MM.1S (cell line): ENCODE measurements around the gene CDRT15.

Experiments used
- DNase-seq: peaks from one replicate; pipeline ENCODE4 v3.0.0-alpha.2; 2015
- H2AFZ ChIP-seq: fragments of 300-600 bp; sonication (generic); 2 replicates; pipeline ENCODE4 v1.6.0; 2016; ENCODE audit warnings: antibody characterized with exemption, low read length
- H3F3A ChIP-seq: fragments of 300-600 bp; sonication (generic); 2 replicates; pipeline ENCODE4 v1.6.1; 2016; ENCODE audit warnings: mild to moderate bottlenecking, antibody characterized with exemption, low read length, moderate library complexity, mixed read lengths; ENCODE audit not compliant: insufficient read depth
- H3K27ac ChIP-seq: fragments of 300-600 bp; sonication (generic); 2 replicates; pipeline ENCODE4 v1.5.1; 2016; ENCODE audit warnings: mild to moderate bottlenecking, low read length
- H3K27me3 ChIP-seq: fragments of 300-600 bp; sonication (generic); replicated peaks from 2 replicates; pipeline ENCODE4 v1.6.0; 2016; ENCODE audit warnings: low read length; ENCODE audit not compliant: insufficient read depth
- H3K36me3 ChIP-seq: fragments of 300-600 bp; sonication (generic); replicated peaks from 2 replicates; pipeline ENCODE4 v1.6.1; 2016; ENCODE audit warnings: mild to moderate bottlenecking, low read length, mixed read lengths; ENCODE audit not compliant: insufficient read depth
- H3K4me1 ChIP-seq: fragments of 300-600 bp; sonication (generic); 2 replicates; pipeline ENCODE4 v1.6.1; 2016; ENCODE audit warnings: low read length, mixed read lengths
- H3K4me2 ChIP-seq: fragments of 300-600 bp; sonication (generic); 2 replicates; pipeline ENCODE4 v1.6.0; 2016; ENCODE audit warnings: low read depth, low read length
- H3K4me3 ChIP-seq: fragments of 300-600 bp; sonication (generic); 2 replicates; pipeline ENCODE4 v1.5.1; 2016; ENCODE audit warnings: low read length, mixed read lengths
- H3K79me2 ChIP-seq: fragments of 300-600 bp; sonication (generic); 2 replicates; pipeline ENCODE4 v1.6.1; 2016; ENCODE audit warnings: mixed run types, low read length, mixed read lengths
- H3K9ac ChIP-seq: fragments of 300-600 bp; sonication (generic); 2 replicates; pipeline ENCODE4 v1.6.1; 2016; ENCODE audit warnings: low read length, mixed read lengths
- H3K9me2 ChIP-seq: fragments of 300-600 bp; sonication (generic); replicated peaks from 2 replicates; pipeline ENCODE4 v1.6.1; 2016; ENCODE audit warnings: mild to moderate bottlenecking, low read length, mixed read lengths; ENCODE audit not compliant: insufficient read depth
- H3K9me3 ChIP-seq: fragments of 300-600 bp; sonication (generic); replicated peaks from 2 replicates; pipeline ENCODE4 v1.6.1; 2016; ENCODE audit warnings: mild to moderate bottlenecking, low read length, mixed read lengths; ENCODE audit not compliant: insufficient read depth
- H4K20me1 ChIP-seq: fragments of 300-600 bp; sonication (generic); 2 replicates; pipeline ENCODE4 v1.6.1; 2016; ENCODE audit warnings: mild to moderate bottlenecking, low read length, moderate library complexity, mixed read lengths; ENCODE audit not compliant: insufficient read depth
- CTCF ChIP-seq: fragments of 300-600 bp; sonication (generic); IDR thresholded peaks from 2 replicates; pipeline ENCODE4 v1.5.1; 2016; ENCODE audit warnings: antibody characterized with exemption, low read length, mixed read lengths
- EZH2 ChIP-seq: fragments of 300-600 bp; sonication (generic); optimal IDR thresholded peaks from 2 replicates; pipeline ENCODE3; 2017; ENCODE audit warnings: low read depth, mild to moderate bottlenecking, antibody characterized with exemption, low read length, mixed read lengths
- EZH2phosphoT487 ChIP-seq: fragments of 300-600 bp; sonication (generic); IDR thresholded peaks from 2 replicates; pipeline ENCODE4 v1.6.1; 2018; ENCODE audit warnings: antibody characterized with exemption, low read length

Gene CDRT15

GRCh38 chr17:14202388-14203166, 34.1 kb downstream of the CDRT15 start:
- no peak overlapping the region for H3K4me3 ChIP-seq
- H3K27ac ChIP-seq, result no peak overlapping the region
- H3K4me1 ChIP-seq, result no peaks in the 10 kb centered on the region
- no peaks in the 10 kb centered on the region for H3K9me2 ChIP-seq
- no peaks in the 10 kb centered on the region for H4K20me1 ChIP-seq
- no peaks in the 10 kb centered on the region for H3K27me3 ChIP-seq
- no peak overlapping the region for H2AFZ ChIP-seq
- no peaks in the 10 kb centered on the region for H3F3A ChIP-seq
- TF ChIP-seq CTCF (no peak), EZH2phosphoT487 (no peak), EZH2 (no peak)
- no peaks in the 10 kb centered on the region for H3K36me3 ChIP-seq
- H3K4me2 ChIP-seq, result no peak overlapping the region
- H3K79me2 ChIP-seq, result no peaks in the 10 kb centered on the region
- no peaks in the 10 kb centered on the region for H3K9me3 ChIP-seq
- no peak for DNase-seq
- H3K9ac ChIP-seq, result no peak overlapping the region

- H2AFZ ChIP-seq, result no peak overlapping the region
- no peaks in the 10 kb centered on the region for H3K9me2 ChIP-seq
- TF ChIP-seq EZH2 (no peak), CTCF (no peak), EZH2phosphoT487 (no peak)
- no peak overlapping the region for H3K27ac ChIP-seq
- no peak for DNase-seq
- H3K4me3 ChIP-seq, result no peak overlapping the region
- H3K4me1 ChIP-seq, result no peaks in the 10 kb centered on the region
- no peaks in the 10 kb centered on the region for H3K9me3 ChIP-seq
- no peak overlapping the region for H3K9ac ChIP-seq
- H3K79me2 ChIP-seq, result no peaks in the 10 kb centered on the region
- no peaks in the 10 kb centered on the region for H4K20me1 ChIP-seq
- H3K27me3 ChIP-seq, result no peaks in the 10 kb centered on the region
- no peaks in the 10 kb centered on the region for H3K36me3 ChIP-seq
- H3K4me2 ChIP-seq, result no peak overlapping the region
- no peaks in the 10 kb centered on the region for H3F3A ChIP-seq
Observed at GRCh38 chr17:14201988-14202380, 34.7 kb downstream of the CDRT15 start.

- H3K36me3 ChIP-seq, result no peaks in the 10 kb centered on the region
- TF ChIP-seq EZH2phosphoT487 (no peak), EZH2 (no peak), CTCF (no peak)
- H3K4me3 ChIP-seq, result no peak overlapping the region
- H3K9ac ChIP-seq, result no peak overlapping the region
- no peaks in the 10 kb centered on the region for H3K9me2 ChIP-seq
- no peak overlapping the region for H3K27ac ChIP-seq
- H2AFZ ChIP-seq, result no peak overlapping the region
- no peaks in the 10 kb centered on the region for H3K79me2 ChIP-seq
- no peaks in the 10 kb centered on the region for H3K4me1 ChIP-seq
- H4K20me1 ChIP-seq, result no peaks in the 10 kb centered on the region
- no peaks in the 10 kb centered on the region for H3K9me3 ChIP-seq
- H3F3A ChIP-seq, result no peaks in the 10 kb centered on the region
- no peaks in the 10 kb centered on the region for H3K27me3 ChIP-seq
- DNase-seq, result no peak
- no peak overlapping the region for H3K4me2 ChIP-seq
Observed at GRCh38 chr17:14201021-14201987, 35.4 kb downstream of the CDRT15 start.
